Measurements from ENCODE around the gene C10orf90.

C10orf90 gene

DNA sequence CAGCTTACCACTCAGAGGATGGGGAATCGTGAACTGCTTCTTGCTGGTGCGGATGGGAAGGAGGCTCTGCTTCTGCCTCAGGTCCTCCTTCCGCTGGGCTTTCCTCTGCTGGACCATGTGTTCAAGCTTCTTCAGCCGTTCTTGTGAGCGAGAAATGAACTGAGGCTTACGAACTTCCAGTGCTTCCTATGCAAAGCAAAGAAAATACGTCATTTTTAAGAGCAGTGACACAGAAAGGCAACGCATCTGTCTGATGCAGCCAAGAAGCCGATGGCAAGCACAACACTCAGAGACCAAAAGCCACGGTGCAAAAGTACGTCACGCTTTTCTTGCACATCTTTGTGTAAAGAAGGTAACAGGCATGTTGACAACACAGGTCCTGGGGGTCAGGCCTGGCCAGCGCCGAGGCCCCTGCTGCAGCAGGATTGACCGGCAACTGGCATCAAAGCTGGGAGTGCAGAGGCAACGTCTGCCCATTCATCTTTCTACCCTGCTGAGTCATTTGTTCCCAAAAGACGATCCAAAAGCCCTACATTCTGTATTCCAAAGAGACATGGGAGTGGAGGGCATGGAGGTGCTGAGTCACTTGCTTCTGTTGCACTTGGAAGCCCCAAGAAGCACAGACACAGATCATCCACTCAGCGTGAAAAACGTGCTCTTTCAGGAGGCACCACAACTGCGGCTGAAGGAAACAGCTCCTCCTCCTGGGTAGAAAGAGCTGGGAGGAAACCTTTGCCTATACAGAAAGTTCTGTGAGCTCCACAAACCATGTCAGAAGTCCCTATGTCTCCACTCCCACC lies 211.3 kb downstream of the C10orf90 start:
- DNase-seq (ENCODE audit: low read depth in 1 of 2, low spot score in 1 of 2), result no peak
- TF ChIP-seq, protein P1, sequence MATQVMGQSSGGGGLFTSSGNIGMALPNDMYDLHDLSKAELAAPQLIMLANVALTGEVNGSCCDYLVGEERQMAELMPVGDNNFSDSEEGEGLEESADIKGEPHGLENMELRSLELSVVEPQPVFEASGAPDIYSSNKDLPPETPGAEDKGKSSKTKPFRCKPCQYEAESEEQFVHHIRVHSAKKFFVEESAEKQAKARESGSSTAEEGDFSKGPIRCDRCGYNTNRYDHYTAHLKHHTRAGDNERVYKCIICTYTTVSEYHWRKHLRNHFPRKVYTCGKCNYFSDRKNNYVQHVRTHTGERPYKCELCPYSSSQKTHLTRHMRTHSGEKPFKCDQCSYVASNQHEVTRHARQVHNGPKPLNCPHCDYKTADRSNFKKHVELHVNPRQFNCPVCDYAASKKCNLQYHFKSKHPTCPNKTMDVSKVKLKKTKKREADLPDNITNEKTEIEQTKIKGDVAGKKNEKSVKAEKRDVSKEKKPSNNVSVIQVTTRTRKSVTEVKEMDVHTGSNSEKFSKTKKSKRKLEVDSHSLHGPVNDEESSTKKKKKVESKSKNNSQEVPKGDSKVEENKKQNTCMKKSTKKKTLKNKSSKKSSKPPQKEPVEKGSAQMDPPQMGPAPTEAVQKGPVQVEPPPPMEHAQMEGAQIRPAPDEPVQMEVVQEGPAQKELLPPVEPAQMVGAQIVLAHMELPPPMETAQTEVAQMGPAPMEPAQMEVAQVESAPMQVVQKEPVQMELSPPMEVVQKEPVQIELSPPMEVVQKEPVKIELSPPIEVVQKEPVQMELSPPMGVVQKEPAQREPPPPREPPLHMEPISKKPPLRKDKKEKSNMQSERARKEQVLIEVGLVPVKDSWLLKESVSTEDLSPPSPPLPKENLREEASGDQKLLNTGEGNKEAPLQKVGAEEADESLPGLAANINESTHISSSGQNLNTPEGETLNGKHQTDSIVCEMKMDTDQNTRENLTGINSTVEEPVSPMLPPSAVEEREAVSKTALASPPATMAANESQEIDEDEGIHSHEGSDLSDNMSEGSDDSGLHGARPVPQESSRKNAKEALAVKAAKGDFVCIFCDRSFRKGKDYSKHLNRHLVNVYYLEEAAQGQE (IDR thresholded peaks at IDR 0.05; ENCODE audit: insufficient replicate concordance, low read depth), result no peak
- Histone ChIP-seq H3K27ac (replicated peaks) (no peak overlapping the region), H3K4me3 (replicated peaks; ENCODE audit: insufficient read depth, low read length) (no peak overlapping the region), H3K27me3 (ENCODE audit: insufficient read depth, poor library complexity, severe bottlenecking) (no peaks in the 10 kb centered on the region)

DNA sequence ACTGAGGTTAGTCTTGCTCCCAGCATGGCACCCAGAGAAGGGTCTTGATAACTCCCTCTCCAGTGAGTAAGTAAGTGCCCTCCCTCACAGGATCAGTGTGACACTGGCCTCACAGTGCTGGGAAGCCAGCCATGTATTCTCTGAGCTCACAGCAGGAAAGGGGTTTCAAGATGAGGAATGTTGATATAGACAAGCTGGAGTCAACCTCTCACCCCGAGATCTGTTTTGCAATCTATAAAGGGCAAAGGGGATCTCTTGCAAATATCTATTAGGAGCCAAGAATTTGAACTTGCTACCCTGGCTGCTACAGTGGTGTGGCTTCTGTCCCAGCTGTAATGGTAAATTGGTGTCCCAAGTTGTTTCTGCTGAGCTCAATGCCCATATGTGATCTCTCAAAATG lies 212.0 kb downstream of the C10orf90 start:
- H3K27ac ChIP-seq (replicated peaks), result no peak overlapping the region
- no peak for DNase-seq (ENCODE audit: low read depth in 1 of 2, low spot score in 1 of 2)
- no peak overlapping the region for H3K4me3 ChIP-seq (replicated peaks; ENCODE audit: insufficient read depth, low read length)
- H3K27me3 ChIP-seq (ENCODE audit: insufficient read depth, poor library complexity, severe bottlenecking), result no peaks in the 10 kb centered on the region
- TF ChIP-seq, protein P1 (IDR thresholded peaks at IDR 0.05; ENCODE audit: insufficient replicate concordance, low read depth), result no peak

DNA sequence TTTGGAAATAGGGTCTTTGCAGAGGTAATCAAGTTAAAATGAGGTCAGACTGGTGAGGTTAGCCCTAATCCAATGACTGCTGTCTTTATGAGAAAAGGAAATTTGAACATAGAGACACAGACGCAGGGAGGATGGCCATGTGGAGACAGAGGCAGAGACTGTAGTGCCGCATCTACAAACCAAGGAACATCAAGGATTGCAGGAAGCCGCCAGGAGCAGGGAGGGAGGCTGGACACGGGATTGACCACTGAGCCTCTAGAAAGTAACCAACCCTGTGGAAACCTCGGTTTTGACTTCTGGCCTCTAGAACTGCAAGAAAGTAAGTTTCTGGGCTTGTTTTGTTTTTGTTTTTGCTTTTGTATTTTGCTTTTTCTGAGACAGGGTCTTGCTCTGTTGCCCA lies 213.9 kb downstream of the C10orf90 start:
- DNase-seq (ENCODE audit: low read depth in 1 of 2, low spot score in 1 of 2), result no peak
- no peaks in the 10 kb centered on the region for H3K27me3 ChIP-seq (ENCODE audit: insufficient read depth, poor library complexity, severe bottlenecking)
- TF ChIP-seq, protein P2, sequence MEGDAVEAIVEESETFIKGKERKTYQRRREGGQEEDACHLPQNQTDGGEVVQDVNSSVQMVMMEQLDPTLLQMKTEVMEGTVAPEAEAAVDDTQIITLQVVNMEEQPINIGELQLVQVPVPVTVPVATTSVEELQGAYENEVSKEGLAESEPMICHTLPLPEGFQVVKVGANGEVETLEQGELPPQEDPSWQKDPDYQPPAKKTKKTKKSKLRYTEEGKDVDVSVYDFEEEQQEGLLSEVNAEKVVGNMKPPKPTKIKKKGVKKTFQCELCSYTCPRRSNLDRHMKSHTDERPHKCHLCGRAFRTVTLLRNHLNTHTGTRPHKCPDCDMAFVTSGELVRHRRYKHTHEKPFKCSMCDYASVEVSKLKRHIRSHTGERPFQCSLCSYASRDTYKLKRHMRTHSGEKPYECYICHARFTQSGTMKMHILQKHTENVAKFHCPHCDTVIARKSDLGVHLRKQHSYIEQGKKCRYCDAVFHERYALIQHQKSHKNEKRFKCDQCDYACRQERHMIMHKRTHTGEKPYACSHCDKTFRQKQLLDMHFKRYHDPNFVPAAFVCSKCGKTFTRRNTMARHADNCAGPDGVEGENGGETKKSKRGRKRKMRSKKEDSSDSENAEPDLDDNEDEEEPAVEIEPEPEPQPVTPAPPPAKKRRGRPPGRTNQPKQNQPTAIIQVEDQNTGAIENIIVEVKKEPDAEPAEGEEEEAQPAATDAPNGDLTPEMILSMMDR (IDR thresholded peaks at IDR 0.05; ENCODE audit: insufficient read depth, low read length), result no peak
- TF ChIP-seq GABPA (IDR thresholded peaks at IDR 0.05; ENCODE audit: low read depth) (no peak), SPI1 (IDR thresholded peaks at IDR 0.05; ENCODE audit: borderline replicate concordance, low read depth) (no peak), POLR2AphosphoS5 (IDR thresholded peaks at IDR 0.05; ENCODE audit: low read depth) (no peak)
- TF ChIP-seq, protein P1 (IDR thresholded peaks at IDR 0.05; ENCODE audit: insufficient replicate concordance, low read depth), result no peak
- H3K4me3 ChIP-seq (replicated peaks; ENCODE audit: insufficient read depth, low read length), result no peak overlapping the region
- H3K27ac ChIP-seq (replicated peaks), result no peak overlapping the region

DNA sequence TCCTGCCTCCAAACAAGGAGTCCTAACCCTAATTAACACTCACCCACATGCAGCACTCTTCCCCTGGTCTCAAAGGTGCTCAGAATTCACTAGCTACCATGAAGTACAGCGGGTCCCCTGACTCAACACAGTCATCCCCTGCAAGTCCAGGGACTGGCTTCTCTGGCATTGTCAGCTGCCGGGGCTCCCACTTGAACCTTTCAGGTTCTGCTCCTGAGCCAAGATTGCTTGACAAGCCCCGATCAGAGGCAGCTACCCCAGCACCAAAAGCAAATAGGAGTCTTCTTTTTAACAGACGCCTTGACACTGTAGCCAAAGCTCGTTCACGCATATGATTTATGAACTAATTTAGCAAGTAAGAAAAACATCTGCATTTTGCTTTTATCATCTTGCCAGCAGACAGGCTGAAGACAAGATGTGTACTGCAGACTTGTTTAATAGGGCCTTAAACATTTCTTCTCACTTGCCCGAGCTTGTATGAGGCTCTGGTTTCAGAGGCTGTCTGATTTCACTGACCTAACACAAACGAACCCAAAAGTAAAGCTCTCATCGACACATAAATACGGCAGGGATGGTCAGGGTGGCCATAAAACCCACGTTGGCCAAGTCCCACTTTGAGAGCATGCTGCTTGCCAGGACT lies 214.6 kb downstream of the C10orf90 start:
- Histone ChIP-seq H3K27ac (replicated peaks) (no peak overlapping the region), H3K4me3 (replicated peaks; ENCODE audit: insufficient read depth, low read length) (no peak overlapping the region), H3K27me3 (ENCODE audit: insufficient read depth, poor library complexity, severe bottlenecking) (no peaks in the 10 kb centered on the region)
- DNase-seq (ENCODE audit: low read depth in 1 of 2, low spot score in 1 of 2), result no peak
- TF ChIP-seq, protein P2 (IDR thresholded peaks at IDR 0.05; ENCODE audit: insufficient read depth, low read length), result no peak
- TF ChIP-seq POLR2AphosphoS5 (IDR thresholded peaks at IDR 0.05; ENCODE audit: low read depth), result no peak
- no peak for TF ChIP-seq GABPA (IDR thresholded peaks at IDR 0.05; ENCODE audit: low read depth)
- TF ChIP-seq SPI1 (IDR thresholded peaks at IDR 0.05; ENCODE audit: borderline replicate concordance, low read depth), result no peak
- TF ChIP-seq, protein P1 (IDR thresholded peaks at IDR 0.05; ENCODE audit: insufficient replicate concordance, low read depth), result no peak

Data from HL-60 (cell line).